K562 (cell line): ENCODE results near the gene PPP1R12C. TPM values are rescaled to one million over a fixed set of nuclear protein-coding genes. Genes with fewer than 3 reads are reported as not detected.
A peak's percentile ranks its signal among the peaks of the same experiment; 100 is the strongest.

Experiments used
- CBX8 ChIP-seq: fragments of 200-600 bp; sonication (generic); IDR thresholded peaks from 2 replicates; pipeline ENCODE4 v1.6.1; 2012; ENCODE audit warnings: borderline replicate concordance, mixed run types, low read depth, mild to moderate bottlenecking, moderate library complexity, mixed read lengths, low read length, control low read depth, inconsistent platforms; ENCODE audit not compliant: poor library complexity, severe bottlenecking; ENCODE audit errors: extremely low read depth
- ESRRA ChIP-seq: fragments of 450-650 bp; IDR thresholded peaks from 2 replicates; pipeline ENCODE4 v1.6.1; 2014; ENCODE audit warnings: low read depth, mild to moderate bottlenecking, moderate library complexity, borderline replicate concordance
- FOXP1 ChIP-seq: sonication (generic); formaldehyde crosslinking; IDR thresholded peaks from 2 replicates; pipeline ENCODE4 v1.8.0; 2022; ENCODE audit warnings: mild to moderate bottlenecking, missing genetic modification reagents
- HBP1 ChIP-seq: fragments of 450-650 bp; formaldehyde crosslinking; IDR thresholded peaks from 2 replicates; pipeline ENCODE4 v1.4.0; 2022; ENCODE audit warnings: missing genetic modification characterization
- IRF1 ChIP-seq: sonication (generic); formaldehyde crosslinking; IDR thresholded peaks from 2 replicates; pipeline ENCODE4 v1.8.0; 2022; ENCODE audit warnings: missing genetic modification reagents, mild to moderate bottlenecking, borderline replicate concordance
- KDM5B ChIP-seq: fragments of 200-600 bp; sonication (generic); IDR thresholded peaks from 2 replicates; pipeline ENCODE4 v1.6.1; 2012; ENCODE audit warnings: low read depth, mild to moderate bottlenecking, moderate library complexity, low read length, control low read depth, inconsistent platforms; ENCODE audit not compliant: insufficient replicate concordance
- NR2C1 ChIP-seq, 2 experiments: fragments of 450-650 bp; IDR thresholded peaks; 2 replicates each; pipeline ENCODE4 v1.6.1; 2017; ENCODE audit warnings: mild to moderate bottlenecking in 2 of 2, antibody characterized with exemption in 1 of 2, inconsistent platforms in 1 of 2, missing compliant biosample characterization in 1 of 2, missing genetic modification characterization in 1 of 2
- RREB1 ChIP-seq: fragments of 250-450 bp; sonication (Bioruptor Pico); IDR thresholded peaks from 2 replicates; pipeline ENCODE4 v1.4.0; 2020
- SREBF2 ChIP-seq: sonication (generic); formaldehyde crosslinking; IDR thresholded peaks from 2 replicates; pipeline ENCODE4 v1.4.0; 2020; ENCODE audit warnings: mild to moderate bottlenecking, missing genetic modification reagents
- TSHZ1 ChIP-seq: fragments of 250-450 bp; sonication (Bioruptor Pico); IDR thresholded peaks from 2 replicates; pipeline ENCODE4 v1.4.0; 2020; ENCODE audit warnings: mild to moderate bottlenecking, moderate library complexity
- ZBTB7A ChIP-seq: IDR thresholded peaks from 2 replicates; pipeline ENCODE4 v1.6.1; 2011; ENCODE audit warnings: low read depth, mild to moderate bottlenecking, low read length, moderate library complexity, borderline replicate concordance; ENCODE audit not compliant: control insufficient read depth
- ZNF224 ChIP-seq: sonication (generic); formaldehyde crosslinking; IDR thresholded peaks from 2 replicates; pipeline ENCODE4 v1.8.0; 2022; ENCODE audit warnings: mild to moderate bottlenecking, missing genetic modification reagents
- ZNF316 ChIP-seq: fragments of 450-650 bp; IDR thresholded peaks from 2 replicates; pipeline ENCODE4 v1.6.1; 2016
- ZSCAN32 ChIP-seq: fragments of 450-650 bp; formaldehyde crosslinking; IDR thresholded peaks from 2 replicates; pipeline ENCODE4 v1.4.0; 2020; ENCODE audit warnings: mild to moderate bottlenecking, moderate library complexity
- polyA plus RNA-seq, 8 experiments: library from polyadenylated mRNA; depleted of rRNA in 4 of 8; stranded (reverse) in 5 of 8; unstranded in 3 of 8; fragments of >200 nt; fragmentation: Nextera tagmentation in 2 of 8; fragmentation: Illumina TruSeq in 1 of 8; extraction: Ambion mirVana in 2 of 8; extraction: Trizol in 1 of 8; gene quantifications; 2 replicates each; pipeline versions ENCODE4 v1.2.1 to v1.2.3, GENCODE V29; 2011 to 2014; ENCODE audit warnings: inconsistent platforms in 1 of 8, missing spikeins in 1 of 8
- total RNA-seq, 7 experiments: library from RNA; depleted of rRNA in 6 of 7; stranded (reverse); fragments of >200 nt in 6 of 7; fragmentation: Illumina TruSeq in 2 of 7; extraction: Trizol in 2 of 7; gene quantifications; 2 replicates each; pipeline versions ENCODE4 v1.2.1 to v1.2.3, GENCODE V29; 2011 to 2021; ENCODE audit warnings: low replicate concordance in 1 of 7

The PPP1R12C gene
- total and polyA plus RNA-seq, 9 of the 15 experiments (the other 6 are each of a cell fraction or from before 2014, with no cell fraction given), result 1.8 to 136 (median 33.7) TPM

- TF ChIP-seq IRF1 (CRISPR knock-in tag) (no peak), SREBF2 (CRISPR knock-in tag) (no peak), FOXP1 (no peak), ZBTB7A (0 out of 2 replicates have a peak, but pooled peaks have one; percentile 4), KDM5B (peak; percentile 43), ZNF316 (no peak), ESRRA (peak; percentile 13; the same call in 1 of the 2 replicates), CBX8 (no peak), TSHZ1 (no peak), ZSCAN32 (CRISPR knock-in tag) (no peak), NR2C1 (IDR thresholded peaks at IDR 0.05) (peak; percentile 69), NR2C1 (tag; IDR thresholded peaks at IDR 0.05) (peak; percentile 83), RREB1 (CRISPR knock-in tag) (peak; percentile 33; the same call in 1 of the 2 replicates), ZNF224 (CRISPR knock-in tag) (no peak), HBP1 (CRISPR knock-in tag) (peak; percentile 68)
These were observed 390 bp upstream of the PPP1R12C start (continued) for GRCh38 chr19:55117663-55118391.
